ENCODE data around the gene BPNT1.
"Not testable (repeated sequence)": the region's sequence is repeated elsewhere in the genome, so short reads cannot be mapped to it uniquely, and the experiment has no call there.

Gene BPNT1

GRCh38 chr1:220089650-220090556, at the start of gene BPNT1:
TSS of gene BPNT1 (minus strand) at chr1:220089788. CDS start at chr1:220079846, 9,942 bp downstream.
- peak; percentile 91 to 94 for DNase-seq (ENCODE audit: low read depth in 1 of 2, low spot score in 1 of 2)

GRCh38 chr1:220137019-220137786, 47.6 kb upstream of the BPNT1 start:
- DNase-seq (ENCODE audit: low read depth in 1 of 2, low spot score in 1 of 2) = no peak

GRCh38 chr1:220135755-220136154, 46.2 kb upstream of the BPNT1 start:
- DNase-seq (ENCODE audit: low read depth in 1 of 2, low spot score in 1 of 2) = no peak

- no peak for DNase-seq (ENCODE audit: low read depth in 1 of 2, low spot score in 1 of 2)
Observed at GRCh38 chr1:220129479-220130210, 40.1 kb upstream of the BPNT1 start.

GRCh38 chr1:220127076-220127475, 37.5 kb upstream of the BPNT1 start:
- DNase-seq (ENCODE audit: low read depth in 1 of 2, low spot score in 1 of 2) = no peak

GRCh38 chr1:220124542-220124941, 35.0 kb upstream of the BPNT1 start:
- no peak for DNase-seq (ENCODE audit: low read depth in 1 of 2, low spot score in 1 of 2)

- no peak for DNase-seq (ENCODE audit: low read depth in 1 of 2, low spot score in 1 of 2)
Observed at GRCh38 chr1:220123889-220124288, 34.3 kb upstream of the BPNT1 start.

GRCh38 chr1:220123066-220123465, 33.5 kb upstream of the BPNT1 start:
- DNase-seq (ENCODE audit: low read depth in 1 of 2, low spot score in 1 of 2) = no peak

- DNase-seq (ENCODE audit: low read depth in 1 of 2, low spot score in 1 of 2) = no peak
Observed at GRCh38 chr1:220121791-220122530, 32.4 kb upstream of the BPNT1 start.

- DNase-seq (ENCODE audit: low read depth in 1 of 2, low spot score in 1 of 2) = no peak
Observed at GRCh38 chr1:220119043-220119512, 29.5 kb upstream of the BPNT1 start.

- DNase-seq (ENCODE audit: low read depth in 1 of 2, low spot score in 1 of 2) = no peak
Observed at GRCh38 chr1:220113136-220113695, 23.6 kb upstream of the BPNT1 start.

- DNase-seq (ENCODE audit: low read depth in 1 of 2, low spot score in 1 of 2) = not testable (repeated sequence)
Observed at GRCh38 chr1:220112600-220112999, 23.0 kb upstream of the BPNT1 start.

GRCh38 chr1:220110473-220110872, 20.9 kb upstream of the BPNT1 start:
- not testable (repeated sequence) for DNase-seq (ENCODE audit: low read depth in 1 of 2, low spot score in 1 of 2)

GRCh38 chr1:220099826-220100225, 10.2 kb upstream of the BPNT1 start:
- DNase-seq (ENCODE audit: low read depth in 1 of 2, low spot score in 1 of 2) = no peak

- DNase-seq (ENCODE audit: low read depth in 1 of 2, low spot score in 1 of 2) = peak; percentile 83 to 95
Observed at GRCh38 chr1:220094016-220094911, 4.7 kb upstream of the BPNT1 start, which contains the start of gene IARS2. TSS of gene IARS2 (plus strand) at chr1:220094132. CDS start at chr1:220094217, 85 bp downstream.

GRCh38 chr1:220093361-220094015, 3.9 kb upstream of the BPNT1 start:
- no peak for DNase-seq (ENCODE audit: low read depth in 1 of 2, low spot score in 1 of 2)

GRCh38 chr1:220092694-220093093, 3.1 kb upstream of the BPNT1 start:
- DNase-seq (ENCODE audit: low read depth in 1 of 2, low spot score in 1 of 2) = no peak

GRCh38 chr1:220086261-220086686, 3.3 kb downstream of the BPNT1 start:
- DNase-seq (ENCODE audit: low read depth in 1 of 2, low spot score in 1 of 2) = not testable (repeated sequence)

All from stimulated activated CD4-positive, alpha-beta T cell treated with anti-CD3 and anti-CD28 coated beads, Interleukin-15, amount 100 ng/mL, for 1 hour (primary cell).